Activated CD4-positive, alpha-beta T cell treated with anti-CD3 and anti-CD28 coated beads, Interleukin-2, amount 50 U/mL, for 4 hours (primary cell): ENCODE results near the gene CDC20.
"Not testable (repeated sequence)": the region's sequence is repeated elsewhere in the genome, so short reads cannot be mapped to it uniquely, and the experiment has no call there.

Source experiments
- DNase-seq, 2 experiments: peaks; one replicate each; pipeline ENCODE4 v3.0.0-alpha.2; 2020

Gene CDC20

GRCh38 chr1:43358121-43358745 lies 548 bp upstream of the CDC20 start:
- no peak for DNase-seq

GRCh38 chr1:43359696-43360095 lies 915 bp downstream of the CDC20 start:
- no peak for DNase-seq

- no peak for DNase-seq
These were observed 1.8 kb downstream of the CDC20 start for GRCh38 chr1:43360616-43361015.

GRCh38 chr1:43363283-43363934 lies 4.6 kb downstream of the CDC20 start:
- no peak for DNase-seq

GRCh38 chr1:43363935-43364525 lies 5.2 kb downstream of the CDC20 start:
- DNase-seq = no peak

- DNase-seq = no peak
These were observed 6.9 kb downstream of the CDC20 start for GRCh38 chr1:43365678-43366077.

- DNase-seq = no peak
These were observed 7.4 kb downstream of the CDC20 start for GRCh38 chr1:43366179-43366578.

GRCh38 chr1:43366601-43367025 lies 7.8 kb downstream of the CDC20 start:
- no peak for DNase-seq

GRCh38 chr1:43367026-43367903 lies 8.5 kb downstream of the CDC20 start:
- peak; percentile 27 to 41 for DNase-seq

GRCh38 chr1:43367904-43368645 lies 9.3 kb downstream of the CDC20 start, which contains the start of gene ELOVL1:
Gene ELOVL1 (minus strand): TSS chr1:43368011. CDS start chr1:43365609, 2,402 bp downstream.
- peak; percentile 71 to 73 for DNase-seq

GRCh38 chr1:43368646-43369020 lies 9.9 kb downstream of the CDC20 start:
- no peak for DNase-seq

GRCh38 chr1:43369779-43370178 lies 11.0 kb downstream of the CDC20 start:
- not testable (repeated sequence) for DNase-seq

- DNase-seq = no peak
These were observed 11.8 kb downstream of the CDC20 start for GRCh38 chr1:43370564-43370963.

- DNase-seq = no peak
These were observed 13.4 kb downstream of the CDC20 start for GRCh38 chr1:43372172-43372571.

- no peak for DNase-seq
These were observed 14.5 kb downstream of the CDC20 start for GRCh38 chr1:43373066-43373940.

GRCh38 chr1:43376723-43377235 lies 18.0 kb downstream of the CDC20 start:
- DNase-seq = no peak

- DNase-seq = no peak
These were observed 19.1 kb downstream of the CDC20 start for GRCh38 chr1:43377831-43378230.

- DNase-seq = no peak
These were observed 20.7 kb downstream of the CDC20 start for GRCh38 chr1:43379476-43379875.

GRCh38 chr1:43381612-43382011 lies 22.8 kb downstream of the CDC20 start:
- no peak for DNase-seq

GRCh38 chr1:43382027-43382779 lies 23.4 kb downstream of the CDC20 start:
- DNase-seq = no peak
